Ishikawa (cell line): ENCODE measurements around the gene ASPG.

Experiments
- CREB1 ChIP-seq: IDR thresholded peaks from 2 replicates; pipeline ENCODE4 v1.6.1; 2012; ENCODE audit warnings: low read depth
- EP300 ChIP-seq: IDR thresholded peaks from 2 replicates; pipeline ENCODE4 v1.6.1; 2012; ENCODE audit warnings: borderline replicate concordance
- FOXM1 ChIP-seq: IDR thresholded peaks from 2 replicates; pipeline ENCODE4 v1.6.1; 2012; ENCODE audit warnings: low read depth, borderline replicate concordance
- NFIC ChIP-seq: IDR thresholded peaks from 2 replicates; pipeline ENCODE4 v1.6.1; 2012
- RAD21 ChIP-seq: IDR thresholded peaks from 2 replicates; pipeline ENCODE4 v1.6.1; 2012; ENCODE audit warnings: low read depth
- TAF1 ChIP-seq: IDR thresholded peaks from 2 replicates; pipeline ENCODE4 v1.6.1; 2012; ENCODE audit warnings: low read depth, mild to moderate bottlenecking
- TCF12 ChIP-seq: IDR thresholded peaks from 2 replicates; pipeline ENCODE4 v1.6.1; 2012; ENCODE audit warnings: low read depth
- ZBTB7A ChIP-seq: IDR thresholded peaks from 2 replicates; pipeline ENCODE4 v1.6.1; 2012; ENCODE audit warnings: low read depth
- TF ChIP-seq, protein P1 (sequence below): IDR thresholded peaks from 2 replicates; pipeline ENCODE4 v1.6.1; 2012
- TF ChIP-seq, protein P2 (sequence below): IDR thresholded peaks from 2 replicates; pipeline ENCODE4 v1.6.1; 2012; ENCODE audit warnings: low read depth, mild to moderate bottlenecking

DNA sequence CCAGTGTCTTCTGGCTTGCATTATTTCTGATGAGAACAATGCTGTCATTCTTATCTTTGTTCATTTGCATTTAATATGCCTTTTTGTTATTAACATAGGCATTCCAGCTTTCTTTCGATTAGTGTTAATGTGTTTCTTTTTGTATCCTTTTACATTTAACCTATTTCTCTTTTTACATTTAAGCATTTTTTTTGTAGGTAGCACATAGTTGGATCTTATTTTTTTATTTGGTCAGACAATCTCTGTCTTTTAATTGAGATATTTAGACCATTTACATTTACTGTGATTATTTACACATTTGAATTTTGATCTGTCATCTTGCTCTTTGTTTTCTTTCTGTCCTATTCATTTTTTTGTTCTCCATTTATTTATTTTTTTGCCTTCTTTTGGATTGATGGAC is 38.4 kb downstream of the ASPG start:
- TF ChIP-seq EP300 = no peak
- no peak for TF ChIP-seq TAF1
- TF ChIP-seq ZBTB7A = no peak
- no peak for TF ChIP-seq TCF12
- TF ChIP-seq RAD21 = no peak
- no peak for TF ChIP-seq NFIC
- no peak for TF ChIP-seq FOXM1
- no peak for TF ChIP-seq CREB1
- TF ChIP-seq, protein P1, sequence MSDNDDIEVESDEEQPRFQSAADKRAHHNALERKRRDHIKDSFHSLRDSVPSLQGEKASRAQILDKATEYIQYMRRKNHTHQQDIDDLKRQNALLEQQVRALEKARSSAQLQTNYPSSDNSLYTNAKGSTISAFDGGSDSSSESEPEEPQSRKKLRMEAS = no peak
- TF ChIP-seq, protein P2, sequence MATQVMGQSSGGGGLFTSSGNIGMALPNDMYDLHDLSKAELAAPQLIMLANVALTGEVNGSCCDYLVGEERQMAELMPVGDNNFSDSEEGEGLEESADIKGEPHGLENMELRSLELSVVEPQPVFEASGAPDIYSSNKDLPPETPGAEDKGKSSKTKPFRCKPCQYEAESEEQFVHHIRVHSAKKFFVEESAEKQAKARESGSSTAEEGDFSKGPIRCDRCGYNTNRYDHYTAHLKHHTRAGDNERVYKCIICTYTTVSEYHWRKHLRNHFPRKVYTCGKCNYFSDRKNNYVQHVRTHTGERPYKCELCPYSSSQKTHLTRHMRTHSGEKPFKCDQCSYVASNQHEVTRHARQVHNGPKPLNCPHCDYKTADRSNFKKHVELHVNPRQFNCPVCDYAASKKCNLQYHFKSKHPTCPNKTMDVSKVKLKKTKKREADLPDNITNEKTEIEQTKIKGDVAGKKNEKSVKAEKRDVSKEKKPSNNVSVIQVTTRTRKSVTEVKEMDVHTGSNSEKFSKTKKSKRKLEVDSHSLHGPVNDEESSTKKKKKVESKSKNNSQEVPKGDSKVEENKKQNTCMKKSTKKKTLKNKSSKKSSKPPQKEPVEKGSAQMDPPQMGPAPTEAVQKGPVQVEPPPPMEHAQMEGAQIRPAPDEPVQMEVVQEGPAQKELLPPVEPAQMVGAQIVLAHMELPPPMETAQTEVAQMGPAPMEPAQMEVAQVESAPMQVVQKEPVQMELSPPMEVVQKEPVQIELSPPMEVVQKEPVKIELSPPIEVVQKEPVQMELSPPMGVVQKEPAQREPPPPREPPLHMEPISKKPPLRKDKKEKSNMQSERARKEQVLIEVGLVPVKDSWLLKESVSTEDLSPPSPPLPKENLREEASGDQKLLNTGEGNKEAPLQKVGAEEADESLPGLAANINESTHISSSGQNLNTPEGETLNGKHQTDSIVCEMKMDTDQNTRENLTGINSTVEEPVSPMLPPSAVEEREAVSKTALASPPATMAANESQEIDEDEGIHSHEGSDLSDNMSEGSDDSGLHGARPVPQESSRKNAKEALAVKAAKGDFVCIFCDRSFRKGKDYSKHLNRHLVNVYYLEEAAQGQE = no peak
